ENCODE measurements around the gene ELK1. TPM values are rescaled to one million over a fixed set of nuclear protein-coding genes. Genes with fewer than 3 reads are reported as not detected.

The ELK1 gene
- total RNA-seq, 1 experiment from 2014 or later = 22.0 TPM

GRCh38 chrX:47645530-47645929 is 4.8 kb downstream of the ELK1 start:
- DNase-seq = no peak
- Histone ChIP-seq H3K4me3 (no peak overlapping the region), H3K79me2 (ENCODE audit: low read depth) (0 out of 2 replicates have a peak, but pooled peaks cover 6% of the 10 kb centered on the region), H3K4me2 (no peak overlapping the region), H3K9me2 (ENCODE audit: insufficient read depth) (no peaks in the 10 kb centered on the region), H3K36me3 (ENCODE audit: low read depth) (no peaks in the 10 kb centered on the region), H2AFZ (no peak overlapping the region), H4K20me1 (ENCODE audit: insufficient read depth) (no peaks in the 10 kb centered on the region), H3K27me3 (ENCODE audit: insufficient read depth, low read depth) (no peaks in the 10 kb centered on the region), H3K9me3 (ENCODE audit: insufficient read depth, low read depth) (no peaks in the 10 kb centered on the region), H3F3A (ENCODE audit: insufficient read depth, low read depth) (no peaks in the 10 kb centered on the region), H3K4me1 (replicated peaks; ENCODE audit: insufficient read depth) (no peaks in the 10 kb centered on the region), H3K27ac (no peak overlapping the region)
- CTCF ChIA-PET = no interaction called here
- TF ChIP-seq, protein P1, sequence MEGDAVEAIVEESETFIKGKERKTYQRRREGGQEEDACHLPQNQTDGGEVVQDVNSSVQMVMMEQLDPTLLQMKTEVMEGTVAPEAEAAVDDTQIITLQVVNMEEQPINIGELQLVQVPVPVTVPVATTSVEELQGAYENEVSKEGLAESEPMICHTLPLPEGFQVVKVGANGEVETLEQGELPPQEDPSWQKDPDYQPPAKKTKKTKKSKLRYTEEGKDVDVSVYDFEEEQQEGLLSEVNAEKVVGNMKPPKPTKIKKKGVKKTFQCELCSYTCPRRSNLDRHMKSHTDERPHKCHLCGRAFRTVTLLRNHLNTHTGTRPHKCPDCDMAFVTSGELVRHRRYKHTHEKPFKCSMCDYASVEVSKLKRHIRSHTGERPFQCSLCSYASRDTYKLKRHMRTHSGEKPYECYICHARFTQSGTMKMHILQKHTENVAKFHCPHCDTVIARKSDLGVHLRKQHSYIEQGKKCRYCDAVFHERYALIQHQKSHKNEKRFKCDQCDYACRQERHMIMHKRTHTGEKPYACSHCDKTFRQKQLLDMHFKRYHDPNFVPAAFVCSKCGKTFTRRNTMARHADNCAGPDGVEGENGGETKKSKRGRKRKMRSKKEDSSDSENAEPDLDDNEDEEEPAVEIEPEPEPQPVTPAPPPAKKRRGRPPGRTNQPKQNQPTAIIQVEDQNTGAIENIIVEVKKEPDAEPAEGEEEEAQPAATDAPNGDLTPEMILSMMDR (conservative IDR thresholded peaks at IDR 0.05) = no peak
- TF ChIP-seq EZH2 (IDR thresholded peaks at IDR 0.05; ENCODE audit: low read depth) = no peak
- intact Hi-C loops (cut with micrococcal nuclease; ENCODE audit: unreplicated experiment) = no loop called here
- POLR2A ChIA-PET (ENCODE audit: unreplicated experiment) = no interaction called here
- no TSS peak for BruUV-seq (replicated peaks)

GRCh38 chrX:47644557-47645091 is 5.7 kb downstream of the ELK1 start:
- CTCF ChIA-PET = no interaction called here
- Histone ChIP-seq H3K27me3 (ENCODE audit: insufficient read depth, low read depth) (no peaks in the 10 kb centered on the region), H3K27ac (no peak overlapping the region), H4K20me1 (ENCODE audit: insufficient read depth) (no peaks in the 10 kb centered on the region), H2AFZ (no peak overlapping the region), H3K9me2 (ENCODE audit: insufficient read depth) (no peaks in the 10 kb centered on the region), H3K9me3 (ENCODE audit: insufficient read depth, low read depth) (no peaks in the 10 kb centered on the region), H3K79me2 (ENCODE audit: low read depth) (0 out of 2 replicates have a peak, but pooled peaks cover 6% of the 10 kb centered on the region), H3K4me1 (replicated peaks; ENCODE audit: insufficient read depth) (no peaks in the 10 kb centered on the region), H3F3A (ENCODE audit: insufficient read depth, low read depth) (no peaks in the 10 kb centered on the region), H3K4me2 (no peak overlapping the region), H3K36me3 (ENCODE audit: low read depth) (no peaks in the 10 kb centered on the region), H3K4me3 (no peak overlapping the region)
- BruUV-seq (replicated peaks) = no TSS peak
- POLR2A ChIA-PET (ENCODE audit: unreplicated experiment) = no interaction called here
- intact Hi-C loops (cut with micrococcal nuclease; ENCODE audit: unreplicated experiment) = no loop called here
- no peak for TF ChIP-seq EZH2 (IDR thresholded peaks at IDR 0.05; ENCODE audit: low read depth)
- TF ChIP-seq, protein P1 (conservative IDR thresholded peaks at IDR 0.05) = no peak
- no peak for DNase-seq

DNA sequence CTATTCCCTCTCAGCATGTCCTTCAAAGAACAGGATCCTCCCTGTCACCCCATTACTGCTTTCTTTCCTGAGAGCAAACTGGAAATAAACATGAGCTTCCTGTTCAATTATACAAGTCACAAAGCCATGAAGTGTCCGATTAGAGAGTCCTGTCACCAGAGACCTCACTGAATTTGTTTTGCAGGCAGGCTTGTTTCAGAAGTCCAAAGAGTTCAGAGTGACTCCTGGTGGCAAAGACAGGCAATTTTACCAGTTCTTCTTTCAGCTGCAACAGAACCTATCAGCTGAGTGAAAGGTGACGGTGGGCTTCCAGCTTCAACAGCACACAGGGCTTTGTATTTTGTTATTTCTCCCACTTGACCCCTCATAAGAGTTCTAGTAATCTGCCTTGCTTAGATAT is 6.4 kb downstream of the ELK1 start:
- TF ChIP-seq, protein P1 (conservative IDR thresholded peaks at IDR 0.05) = no peak; the same call in 1 of the 2 replicates
- TF ChIP-seq EZH2 (IDR thresholded peaks at IDR 0.05; ENCODE audit: low read depth) = no peak
- no peak overlapping the region for H3K4me3 ChIP-seq
- no peaks in the 10 kb centered on the region for H3K79me2 ChIP-seq (ENCODE audit: low read depth)
- no TSS peak for BruUV-seq (replicated peaks)
- no peaks in the 10 kb centered on the region for H3K27me3 ChIP-seq (ENCODE audit: insufficient read depth, low read depth)
- ChIA-PET POLR2A (ENCODE audit: unreplicated experiment) (no interaction called here), CTCF (no interaction called here)
- intact Hi-C loops (cut with micrococcal nuclease; ENCODE audit: unreplicated experiment) = no loop called here
- no peaks in the 10 kb centered on the region for H3K4me1 ChIP-seq (replicated peaks; ENCODE audit: insufficient read depth)
- H3K36me3 ChIP-seq (ENCODE audit: low read depth) = no peaks in the 10 kb centered on the region
- no peaks in the 10 kb centered on the region for H3K9me3 ChIP-seq (ENCODE audit: insufficient read depth, low read depth)
- DNase-seq = no peak
- no peaks in the 10 kb centered on the region for H3K9me2 ChIP-seq (ENCODE audit: insufficient read depth)
- H3K27ac ChIP-seq = no peak overlapping the region
- no peak overlapping the region for H3K4me2 ChIP-seq
- H4K20me1 ChIP-seq (ENCODE audit: insufficient read depth) = no peaks in the 10 kb centered on the region
- no peaks in the 10 kb centered on the region for H3F3A ChIP-seq (ENCODE audit: insufficient read depth, low read depth)
- H2AFZ ChIP-seq = no peak overlapping the region

All from PC-9 (cell line).